ENCODE data around the gene FGFBP2.

GRCh38 chr4:15963576-15963975, 601 bp upstream of the FGFBP2 start:
- TF ChIP-seq CTCF (IDR thresholded peaks at IDR 0.05) (no peak), POLR2A (IDR thresholded peaks at IDR 0.05) (no peak), POLR2AphosphoS5 (IDR thresholded peaks at IDR 0.05) (no peak)

All from upper lobe of left lung (tissue), 4 donors.